Measurements from ENCODE around the gene FBXL14.
"Not testable (repeated sequence)": the region's sequence is repeated elsewhere in the genome, so short reads cannot be mapped to it uniquely, and the experiment has no call there.

The FBXL14 gene

GRCh38 chr12:1604464-1604863 lies 10.1 kb upstream of the FBXL14 start:
- TF ChIP-seq CTCF (IDR thresholded peaks at IDR 0.05; ENCODE audit: low read depth, low read length), result no peak
- no peak for DNase-seq (ENCODE audit: low read depth in 2 of 2)
- H3K4me3 ChIP-seq (replicated peaks in 1 of 2; ENCODE audit: low read depth in 2 of 2, low read length in 2 of 2), result no peak overlapping the region

GRCh38 chr12:1603269-1603993 lies 9.1 kb upstream of the FBXL14 start:
- DNase-seq (ENCODE audit: low read depth in 2 of 2), result no peak
- no peak for TF ChIP-seq CTCF (IDR thresholded peaks at IDR 0.05; ENCODE audit: low read depth, low read length)
- H3K4me3 ChIP-seq (replicated peaks in 1 of 2; ENCODE audit: low read depth in 2 of 2, low read length in 2 of 2), result no peak overlapping the region

GRCh38 chr12:1602706-1603105 lies 8.3 kb upstream of the FBXL14 start:
- not testable (repeated sequence) for DNase-seq (ENCODE audit: low read depth in 2 of 2); H3K4me3 ChIP-seq (replicated peaks in 1 of 2; ENCODE audit: low read depth in 2 of 2, low read length in 2 of 2)

- no peak for DNase-seq (ENCODE audit: low read depth in 2 of 2)
- TF ChIP-seq CTCF (IDR thresholded peaks at IDR 0.05; ENCODE audit: low read depth, low read length), result no peak
- no peak overlapping the region for H3K4me3 ChIP-seq (replicated peaks in 1 of 2; ENCODE audit: low read depth in 2 of 2, low read length in 2 of 2)
Measured at GRCh38 chr12:1598757-1599156, 4.4 kb upstream of the FBXL14 start.

- TF ChIP-seq CTCF (IDR thresholded peaks at IDR 0.05; ENCODE audit: low read depth, low read length), result no peak
- DNase-seq (ENCODE audit: low read depth in 2 of 2), result peak in 1 of 2 donors; percentile 63
- H3K4me3 ChIP-seq (replicated peaks in 1 of 2; ENCODE audit: low read depth in 2 of 2, low read length in 2 of 2), result peak overlapping the region in 1 of 2 donors; percentile 71
Measured at GRCh38 chr12:1595690-1596347, 1.4 kb upstream of the FBXL14 start.

- DNase-seq (ENCODE audit: low read depth in 2 of 2), result peak in 1 of 2 donors; percentile 55
- H3K4me3 ChIP-seq (replicated peaks in 1 of 2; ENCODE audit: low read depth in 2 of 2, low read length in 2 of 2), result peak overlapping the region; percentile 62 to 71
- no peak for TF ChIP-seq CTCF (IDR thresholded peaks at IDR 0.05; ENCODE audit: low read depth, low read length)
Measured at GRCh38 chr12:1595026-1595561, 713 bp upstream of the FBXL14 start.

- no peak for TF ChIP-seq CTCF (IDR thresholded peaks at IDR 0.05; ENCODE audit: low read depth, low read length)
- peak overlapping the region; percentile 66 to 71 for H3K4me3 ChIP-seq (replicated peaks in 1 of 2; ENCODE audit: low read depth in 2 of 2, low read length in 2 of 2)
- DNase-seq (ENCODE audit: low read depth in 2 of 2), result no peak
Measured at GRCh38 chr12:1594006-1594260, 448 bp downstream of the FBXL14 start.

Measured in cardiac fibroblast (primary cell).